Activated CD8-positive, alpha-beta memory T cell treated with anti-CD3 and anti-CD28 coated beads for 24 hours (primary cell): ENCODE data around the gene ZMYM5.
A peak's percentile ranks its signal among the peaks of the same experiment; 100 is the strongest.
"Not testable (repeated sequence)": the region's sequence is repeated elsewhere in the genome, so short reads cannot be mapped to it uniquely, and the experiment has no call there.

ENCODE experiments used
- DNase-seq: peaks from one replicate; pipeline ENCODE4 v3.0.0-alpha.2; 2020

ZMYM5 gene

GRCh38 chr13:19863323-19864023 is at the start of gene ZMYM5:
TSS of gene ZMYM5 (minus strand) at chr13:19863649. CDS start at chr13:19852180, 11,469 bp downstream.
- peak; percentile 97 for DNase-seq

GRCh38 chr13:19910336-19911072 is 47.1 kb upstream of the ZMYM5 start:
- DNase-seq: no peak

- no peak for DNase-seq
Observed at GRCh38 chr13:19908350-19908986, 45.0 kb upstream of the ZMYM5 start.

DNA sequence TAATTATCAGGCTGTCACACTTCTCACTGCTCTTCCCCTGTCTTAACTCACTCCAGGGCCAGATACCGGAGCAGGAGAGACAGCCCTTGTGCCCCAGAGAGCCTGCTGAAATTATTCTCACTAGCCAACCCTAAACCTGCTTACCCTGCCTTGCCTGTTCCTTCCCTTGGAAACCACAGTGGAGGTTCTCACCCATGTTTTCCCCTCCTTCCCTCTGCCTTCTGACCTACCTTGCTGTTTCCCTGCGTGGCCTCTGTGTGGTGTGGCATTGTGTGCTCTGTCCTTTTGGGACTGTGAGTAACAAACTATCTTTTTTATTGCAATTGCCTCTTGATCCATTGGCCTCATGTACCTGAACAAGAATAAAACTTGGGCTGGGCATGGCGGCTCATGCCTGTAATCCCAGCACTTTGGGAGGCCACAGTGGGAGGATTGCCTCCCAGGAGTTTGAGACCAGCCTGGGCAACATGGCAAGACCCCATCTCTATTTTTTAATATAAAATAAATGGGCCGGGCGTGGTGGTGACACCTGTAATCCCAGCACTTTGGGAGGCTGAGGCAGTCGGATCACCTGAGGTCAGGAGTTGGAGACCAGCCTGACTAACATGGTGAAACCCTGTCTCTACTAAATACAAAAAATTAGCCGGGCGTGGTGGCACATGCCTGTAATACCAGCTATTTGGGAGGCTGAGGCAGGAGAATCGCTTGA is 42.2 kb upstream of the ZMYM5 start:
- DNase-seq: not testable (repeated sequence)

- DNase-seq: no peak
Observed at GRCh38 chr13:19890030-19890429, 26.6 kb upstream of the ZMYM5 start.

GRCh38 chr13:19888799-19889198 is 25.4 kb upstream of the ZMYM5 start:
- DNase-seq: no peak

DNA sequence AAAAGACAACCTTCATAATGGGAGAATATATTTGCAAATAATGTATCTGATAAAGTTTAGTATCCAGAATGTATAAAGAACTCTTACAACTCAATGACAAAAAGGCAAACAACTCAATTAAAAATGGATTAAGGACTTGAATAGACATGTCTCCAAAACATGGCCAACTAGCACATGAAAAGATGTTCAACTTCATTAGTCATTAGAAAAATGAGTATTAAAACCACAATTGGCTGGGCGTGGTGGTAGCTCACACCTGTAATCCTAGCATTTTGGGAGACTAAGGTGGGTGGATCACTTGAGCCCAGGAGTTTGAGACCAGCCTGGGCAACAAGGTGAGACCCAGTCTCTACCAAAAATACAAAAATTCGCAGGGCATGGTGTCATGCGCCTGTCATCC is 18.8 kb upstream of the ZMYM5 start:
- DNase-seq: no peak

GRCh38 chr13:19881641-19882040 is 18.2 kb upstream of the ZMYM5 start:
- no peak for DNase-seq

DNA sequence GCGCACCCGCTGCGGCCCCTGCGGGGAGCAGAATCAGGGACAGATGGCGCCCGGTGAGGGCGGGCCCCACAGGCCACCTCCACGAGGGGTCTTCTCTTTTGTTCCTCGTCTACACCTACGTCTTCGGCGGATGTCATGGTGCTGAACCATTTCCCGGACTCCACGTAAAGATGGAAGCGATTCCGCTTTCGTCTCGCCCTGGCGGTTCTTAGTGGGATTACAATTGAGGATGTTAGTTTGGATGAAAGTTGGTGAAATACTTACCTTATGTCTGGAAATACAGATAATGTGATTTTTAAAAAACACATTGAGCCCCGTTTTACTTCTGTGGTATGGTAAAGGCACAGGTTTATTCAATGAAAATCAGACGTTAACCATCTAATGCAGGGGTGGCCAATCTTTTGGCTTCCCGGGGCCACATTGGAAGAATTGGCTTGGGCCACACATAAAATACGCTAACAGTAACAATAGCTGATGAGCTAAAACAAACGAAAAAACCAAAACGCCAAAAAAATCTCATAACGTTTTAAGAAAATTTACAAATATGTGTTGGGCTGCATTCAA is 1.4 kb upstream of the ZMYM5 start:
- DNase-seq: no peak

- peak; percentile 91 for DNase-seq
Observed at GRCh38 chr13:19864024-19864745, 736 bp upstream of the ZMYM5 start.

DNA sequence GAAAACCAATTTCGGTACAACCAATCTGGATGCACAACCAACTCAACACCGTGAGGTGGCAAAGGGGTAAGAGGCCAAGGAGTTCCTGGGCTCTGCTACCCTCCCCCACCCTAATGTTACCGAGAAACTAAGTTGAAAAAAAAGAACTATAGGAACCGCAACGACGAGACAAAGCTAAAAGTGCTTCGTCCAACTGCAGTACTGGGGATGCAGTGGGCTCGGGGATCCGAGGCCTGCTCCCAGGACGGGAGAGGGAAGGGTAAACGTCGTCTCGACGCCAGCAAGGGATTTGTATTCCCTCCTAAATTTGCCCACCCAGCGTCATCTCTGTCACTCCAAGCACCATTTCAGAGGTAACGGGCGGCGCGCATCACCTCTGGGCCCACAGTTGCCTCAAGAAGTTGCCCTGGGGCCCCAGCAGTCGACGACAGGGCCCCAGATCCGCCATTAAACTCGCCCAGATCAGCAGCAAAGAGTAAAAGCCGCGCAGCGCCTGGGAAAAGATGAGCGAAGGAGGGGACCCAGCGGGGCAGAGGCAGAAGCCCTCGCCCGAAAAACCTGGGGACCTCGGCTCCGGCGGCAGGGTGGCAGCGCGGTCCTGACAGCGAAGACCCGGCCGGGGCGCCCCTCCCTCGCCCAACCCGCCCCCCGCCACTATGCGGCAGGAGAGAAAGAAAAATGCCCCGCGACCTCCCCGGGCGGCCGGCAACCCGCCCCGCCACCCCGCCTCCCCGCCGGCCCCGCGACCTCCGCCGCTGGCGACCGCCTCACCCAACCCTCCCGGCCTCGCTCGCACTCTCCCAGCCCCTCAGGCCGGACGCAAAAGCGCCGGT is 752 bp downstream of the ZMYM5 start:
- DNase-seq: peak; percentile 77

DNA sequence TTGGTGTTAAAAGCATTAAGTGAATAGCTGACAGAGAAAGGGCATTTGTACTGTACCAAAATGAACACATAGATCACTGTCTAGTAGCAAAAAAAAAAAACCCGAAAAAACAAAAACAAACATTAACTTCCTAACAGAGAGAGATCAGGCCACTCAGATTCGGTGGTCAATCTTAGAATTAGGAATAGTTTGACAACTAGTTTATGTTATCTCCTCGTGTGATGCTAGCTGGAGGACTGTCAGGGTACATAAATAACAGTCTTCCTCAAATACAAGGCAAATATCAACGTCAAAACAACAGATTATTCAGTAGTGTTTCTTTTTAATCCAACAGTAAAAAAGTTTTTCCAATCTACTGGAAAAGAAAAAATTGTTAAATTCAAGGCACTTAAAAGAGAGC is 1.7 kb downstream of the ZMYM5 start:
- DNase-seq: no peak

DNA sequence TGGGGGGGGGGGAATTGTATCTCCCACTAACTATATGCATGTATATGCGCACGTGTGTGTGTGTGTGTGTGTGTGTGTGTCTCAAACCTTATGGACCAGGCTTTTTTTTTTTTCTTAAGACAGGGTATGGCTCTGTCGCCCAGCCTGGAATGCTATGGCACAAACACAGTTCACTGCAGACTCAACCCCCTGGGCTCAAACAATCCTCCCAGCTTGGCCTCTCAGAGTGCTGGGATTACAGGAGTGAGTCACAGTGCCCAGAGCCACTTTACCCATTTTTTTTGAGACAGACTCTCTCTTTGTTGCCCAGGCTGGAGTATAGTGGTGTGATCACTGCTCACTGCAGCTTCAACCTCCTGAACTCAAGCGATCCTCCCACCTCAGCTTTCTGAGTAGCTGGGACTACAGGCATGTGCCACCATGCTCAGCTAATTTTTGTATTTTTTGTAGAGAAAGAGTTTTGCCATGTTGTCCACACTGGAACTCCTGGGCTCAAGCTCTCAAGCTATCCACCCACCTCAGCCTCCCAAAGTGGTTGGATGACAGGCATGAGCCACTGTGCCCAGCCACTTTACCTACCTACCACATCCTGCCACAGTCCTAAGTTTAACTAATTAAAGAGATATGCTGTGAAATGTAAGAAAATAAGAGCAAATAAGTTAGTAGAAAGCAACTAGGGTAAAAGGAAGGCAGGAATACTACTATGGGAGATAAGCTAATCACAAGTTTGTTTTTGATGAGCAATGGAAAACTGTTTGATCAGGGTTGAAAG is 2.4 kb downstream of the ZMYM5 start:
- DNase-seq: no peak

DNA sequence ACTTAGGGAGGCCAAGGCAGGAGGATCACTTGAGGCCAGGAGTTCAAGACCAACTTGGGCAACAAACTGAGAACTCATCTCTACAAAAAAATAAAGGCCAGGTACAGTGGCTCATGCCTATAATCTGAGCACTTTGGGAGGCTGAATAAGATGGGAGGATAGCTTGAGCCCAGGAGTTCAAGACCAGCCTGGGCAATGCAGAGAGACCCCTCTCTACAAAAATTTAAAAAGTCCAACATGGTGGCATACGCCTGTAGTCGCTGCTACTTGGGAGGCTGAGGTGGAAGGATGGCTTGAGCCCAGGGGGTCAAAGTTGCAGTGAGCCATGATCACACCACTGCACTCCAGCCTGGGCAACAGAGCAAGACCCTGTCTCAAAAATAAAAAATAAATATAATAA is 5.8 kb downstream of the ZMYM5 start:
- not testable (repeated sequence) for DNase-seq

- DNase-seq: no peak
Observed at GRCh38 chr13:19852766-19853165, 10.7 kb downstream of the ZMYM5 start.

- DNase-seq: no peak
Observed at GRCh38 chr13:19845758-19846157, 17.7 kb downstream of the ZMYM5 start.

GRCh38 chr13:19838865-19839275 is 24.6 kb downstream of the ZMYM5 start:
- DNase-seq: no peak

GRCh38 chr13:19836472-19836871 is 27.0 kb downstream of the ZMYM5 start:
- DNase-seq: no peak

DNA sequence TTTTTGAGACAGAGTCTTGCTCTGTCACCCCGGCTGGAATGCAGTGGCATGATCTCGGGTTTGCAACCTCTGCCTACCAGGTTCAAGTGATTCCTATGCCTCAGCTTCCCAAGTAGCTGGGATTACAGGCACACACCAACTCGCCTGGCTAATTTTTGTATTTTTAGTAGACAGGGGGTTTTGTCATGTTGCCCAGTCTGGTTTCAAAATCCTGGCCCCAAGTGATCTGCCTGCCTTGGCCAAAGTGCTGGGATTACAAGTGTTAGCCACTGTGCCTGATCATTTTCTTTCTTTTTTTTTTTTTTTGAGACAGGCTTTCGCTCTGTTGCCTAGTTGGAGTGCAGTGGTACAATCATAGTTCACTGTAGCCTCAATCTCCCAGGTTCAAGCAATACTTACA is 28.7 kb downstream of the ZMYM5 start:
- DNase-seq: no peak

GRCh38 chr13:19822673-19823072 is 40.8 kb downstream of the ZMYM5 start:
- DNase-seq: peak; percentile 15
